ENCODE measurements around the gene SIX2. TPM values are rescaled to one million over a fixed set of nuclear protein-coding genes. Genes with fewer than 3 reads are reported as not detected.

Gene SIX2
- total RNA-seq, 4 donors from 2014 or later, result 0.58 TPM; not detected in 3

- H3K4me3 ChIP-seq (ENCODE audit: low read depth, poor library complexity, severe bottlenecking), result no peak overlapping the region
- intact Hi-C loops (cut with DNase I; ENCODE audit: low total_unique reads), result no loop called here
- DNase-seq (ENCODE audit: low spot score in 2 of 2), result peak in 1 of 2 donors; percentile 50
- 33 to 39% methylated on average over 11 of the region's 11 CpGs for WGBS, 2 donors
- TF ChIP-seq POLR2A (IDR thresholded peaks at IDR 0.05) (no peak), CTCF (IDR thresholded peaks at IDR 0.05) (no peak)
These were observed 36.3 kb downstream of the SIX2 start for GRCh38 chr2:44972771-44973535.

- no peak overlapping the region for H3K4me3 ChIP-seq (ENCODE audit: low read depth, poor library complexity, severe bottlenecking)
- no peak for TF ChIP-seq CTCF (IDR thresholded peaks at IDR 0.05)
- no peak for TF ChIP-seq POLR2A (IDR thresholded peaks at IDR 0.05)
- intact Hi-C loops (cut with DNase I; ENCODE audit: low total_unique reads), result no loop called here
- DNase-seq (ENCODE audit: low spot score in 2 of 2), result peak in 1 of 2 donors; percentile 42
- 91 to 93% methylated on average over 15 of the region's 15 CpGs for WGBS, 2 donors
These were observed 38.3 kb downstream of the SIX2 start for GRCh38 chr2:44970846-44971450.

GRCh38 chr2:44969936-44970335, 39.3 kb downstream of the SIX2 start:
- intact Hi-C loops (cut with DNase I; ENCODE audit: low total_unique reads), result no loop called here
- no peak for TF ChIP-seq POLR2A (IDR thresholded peaks at IDR 0.05)
- no peak for TF ChIP-seq CTCF (IDR thresholded peaks at IDR 0.05)
- 68 to 86% methylated on average over 4 of the region's 4 CpGs for WGBS, 2 donors
- DNase-seq (ENCODE audit: low spot score in 2 of 2), result peak in 1 of 2 donors; percentile 43
- no peak overlapping the region for H3K4me3 ChIP-seq (ENCODE audit: low read depth, poor library complexity, severe bottlenecking)

- intact Hi-C loops (cut with DNase I; ENCODE audit: low total_unique reads), result no loop called here
- H3K4me3 ChIP-seq (ENCODE audit: low read depth, poor library complexity, severe bottlenecking), result no peak overlapping the region
- TF ChIP-seq CTCF (IDR thresholded peaks at IDR 0.05), result no peak
- TF ChIP-seq POLR2A (IDR thresholded peaks at IDR 0.05), result no peak
- WGBS, 2 donors, result 92 to 94% methylated on average over 5 of the region's 5 CpGs
- DNase-seq (ENCODE audit: low spot score in 2 of 2), result no peak
These were observed 41.4 kb downstream of the SIX2 start for GRCh38 chr2:44967727-44968432.

GRCh38 chr2:44967056-44967455, 42.2 kb downstream of the SIX2 start:
- intact Hi-C loops (cut with DNase I; ENCODE audit: low total_unique reads), result no loop called here
- WGBS, 2 donors, result 75 to 78% methylated on average over 6 of the region's 6 CpGs

More at GRCh38 chr2:44967056-44967455, 42.2 kb downstream of the SIX2 start:
- DNase-seq (ENCODE audit: low spot score in 2 of 2), result no peak
- H3K4me3 ChIP-seq (ENCODE audit: low read depth, poor library complexity, severe bottlenecking), result no peak overlapping the region
- no peak for TF ChIP-seq CTCF (IDR thresholded peaks at IDR 0.05)
- no peak for TF ChIP-seq POLR2A (IDR thresholded peaks at IDR 0.05)

Measured in lower leg skin (tissue), 4 donors.